ENCODE measurements around the gene CKAP4.

Gene CKAP4

GRCh38 chr12:106240821-106241220 lies 7.0 kb downstream of the CKAP4 start:
- DNase-seq (ENCODE audit: low read depth), result no peak

- no peak for DNase-seq (ENCODE audit: low read depth)
Measured at GRCh38 chr12:106239951-106240335, 7.9 kb downstream of the CKAP4 start.

- DNase-seq (ENCODE audit: low read depth), result no peak
Measured at GRCh38 chr12:106239241-106239950, 8.4 kb downstream of the CKAP4 start.

- DNase-seq (ENCODE audit: low read depth), result no peak
Measured at GRCh38 chr12:106238146-106238545, 9.7 kb downstream of the CKAP4 start.

GRCh38 chr12:106235770-106236169 lies 12.1 kb downstream of the CKAP4 start:
- DNase-seq (ENCODE audit: low read depth), result no peak

- no peak for DNase-seq (ENCODE audit: low read depth)
Measured at GRCh38 chr12:106234449-106234848, 13.4 kb downstream of the CKAP4 start.

- DNase-seq (ENCODE audit: low read depth), result no peak
Measured at GRCh38 chr12:106233011-106233410, 14.8 kb downstream of the CKAP4 start.

GRCh38 chr12:106229036-106229591 lies 18.7 kb downstream of the CKAP4 start:
- no peak for DNase-seq (ENCODE audit: low read depth)

- no peak for DNase-seq (ENCODE audit: low read depth)
Measured at GRCh38 chr12:106228320-106228710, 19.5 kb downstream of the CKAP4 start.

- peak; percentile 30 for DNase-seq (ENCODE audit: low read depth)
Measured at GRCh38 chr12:106227641-106228319, 20.0 kb downstream of the CKAP4 start.

GRCh38 chr12:106226884-106227640 lies 20.8 kb downstream of the CKAP4 start:
- no peak for DNase-seq (ENCODE audit: low read depth)

GRCh38 chr12:106224355-106224706 lies 23.5 kb downstream of the CKAP4 start:
- DNase-seq (ENCODE audit: low read depth), result no peak

- DNase-seq (ENCODE audit: low read depth), result peak; percentile 53
Measured at GRCh38 chr12:106223485-106224354, 24.1 kb downstream of the CKAP4 start.

GRCh38 chr12:106220536-106220935 lies 27.3 kb downstream of the CKAP4 start:
- no peak for DNase-seq (ENCODE audit: low read depth)

GRCh38 chr12:106219043-106219442 lies 28.8 kb downstream of the CKAP4 start:
- DNase-seq (ENCODE audit: low read depth), result no peak

GRCh38 chr12:106217706-106218105 lies 30.1 kb downstream of the CKAP4 start:
- DNase-seq (ENCODE audit: low read depth), result no peak

GRCh38 chr12:106214571-106214970 lies 33.2 kb downstream of the CKAP4 start:
- no peak for DNase-seq (ENCODE audit: low read depth)

- no peak for DNase-seq (ENCODE audit: low read depth)
Measured at GRCh38 chr12:106213662-106214061, 34.2 kb downstream of the CKAP4 start.

GRCh38 chr12:106211973-106212372 lies 35.8 kb downstream of the CKAP4 start:
- DNase-seq (ENCODE audit: low read depth), result no peak

- DNase-seq (ENCODE audit: low read depth), result no peak
Measured at GRCh38 chr12:106205208-106206069, 42.4 kb downstream of the CKAP4 start.

- no peak for DNase-seq (ENCODE audit: low read depth)
Measured at GRCh38 chr12:106204312-106204711, 43.5 kb downstream of the CKAP4 start.
